Neural crest cell (in vitro differentiated cells): ENCODE data around the gene KDF1. TPM values are rescaled to one million over a fixed set of nuclear protein-coding genes. Genes with fewer than 3 reads are reported as not detected.

Experiments used
- DNase-seq: peaks from one replicate; pipeline ENCODE4 v3.0.0; 2021; ENCODE audit warnings: low read depth, mixed read lengths, low spot score
- H3K27ac Mint-ChIP-seq: one replicate; pipeline ENCODE4 v1.8.0; 2021; ENCODE audit warnings: mild to moderate bottlenecking, mixed read lengths; ENCODE audit not compliant: unreplicated experiment
- H3K27me3 Mint-ChIP-seq: 2 replicates; pipeline ENCODE4 v1.8.0; 2021; ENCODE audit warnings: low read depth, mild to moderate bottlenecking, mixed read lengths
- H3K36me3 Mint-ChIP-seq: 2 replicates; pipeline ENCODE4 v1.8.0; 2021; ENCODE audit warnings: low read depth, mild to moderate bottlenecking, mixed read lengths
- H3K4me1 Mint-ChIP-seq: 2 replicates; pipeline ENCODE4 v1.8.0; 2021; ENCODE audit warnings: mixed read lengths
- H3K4me3 Mint-ChIP-seq: one replicate; pipeline ENCODE4 v1.8.0; 2021; ENCODE audit warnings: mild to moderate bottlenecking, mixed read lengths
- H3K9me3 Mint-ChIP-seq: 2 replicates; pipeline ENCODE4 v1.8.0; 2021; ENCODE audit warnings: mixed read lengths
- CTCF ChIP-seq: fragments of 200-600 bp; sonication (generic); conservative IDR thresholded peaks from 2 replicates; pipeline ENCODE4 v1.5.0; 2021; ENCODE audit warnings: antibody characterized with exemption, mild to moderate bottlenecking
- total RNA-seq: library from RNA; stranded (reverse); gene quantifications from 2 replicates; pipeline ENCODE4 v1.2.1, GENCODE V29; 2021

The KDF1 gene
- total RNA-seq, 1 donor from 2014 or later: not detected

DNA sequence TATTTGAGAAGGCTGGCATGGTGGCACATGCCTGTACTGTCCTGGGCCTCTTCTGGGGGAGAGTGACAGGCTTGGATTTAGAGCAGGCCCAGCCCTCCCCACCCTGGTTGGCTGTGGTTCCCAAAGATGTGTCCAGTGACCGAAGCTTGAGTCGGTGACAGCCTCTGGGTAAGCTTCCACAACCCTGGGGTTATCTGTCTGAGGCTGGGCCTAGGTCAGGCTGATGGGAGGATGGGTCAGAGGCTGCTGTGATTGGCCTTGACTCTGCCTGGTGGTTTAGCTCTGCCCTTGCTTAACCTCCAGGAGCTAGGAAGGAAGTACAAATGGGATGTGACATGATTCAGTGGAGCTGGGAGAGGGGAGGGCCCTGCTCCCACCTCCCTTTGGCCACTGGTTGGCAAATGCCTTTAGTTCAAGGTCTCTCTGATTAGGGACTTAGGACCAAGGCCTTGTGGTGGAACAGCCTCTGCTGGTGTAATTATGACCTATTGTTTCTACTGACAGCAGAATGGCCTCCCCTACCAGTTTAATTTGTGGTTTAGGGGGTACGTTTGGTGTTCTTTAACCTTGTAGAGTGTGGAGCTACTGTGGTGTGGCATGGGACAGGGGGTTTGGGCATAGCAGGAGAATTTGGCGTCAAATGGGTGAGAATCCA is 22.1 kb downstream of the KDF1 start:
- Mint-ChIP-seq H3K27me3 (no peaks in the 10 kb centered on the region), H3K27ac (peak overlapping the region; percentile 35), H3K4me1 (no peaks in the 10 kb centered on the region), H3K36me3 (peaks cover 21% of the 10 kb centered on the region), H3K9me3 (no peaks in the 10 kb centered on the region), H3K4me3 (no peak overlapping the region)
- TF ChIP-seq CTCF: no peak
- no peak for DNase-seq

- H3K36me3 Mint-ChIP-seq: peaks cover 19% of the 10 kb centered on the region
These were observed 23.4 kb downstream of the KDF1 start for GRCh38 chr1:26936823-26937222.

DNA sequence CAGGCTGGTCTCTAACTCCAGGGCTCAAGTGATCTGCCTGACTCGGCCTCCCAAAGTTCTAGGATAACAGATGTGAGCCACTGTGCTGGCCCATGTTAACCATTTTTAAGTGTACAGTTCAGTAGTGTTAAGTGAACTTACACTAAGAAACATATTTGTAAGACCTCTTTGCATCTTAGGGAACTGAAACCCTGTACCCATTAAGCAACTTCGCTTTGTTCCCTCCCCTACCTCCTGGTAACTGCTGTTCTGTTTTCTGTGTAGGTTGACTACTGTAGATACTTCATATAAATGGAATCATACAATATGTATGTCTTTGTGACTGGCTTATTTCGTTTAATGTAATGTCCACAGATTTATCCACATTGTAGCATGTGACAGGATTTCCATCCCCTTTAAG is 27.7 kb downstream of the KDF1 start:
- Mint-ChIP-seq H3K9me3 (no peaks in the 10 kb centered on the region), H3K4me1 (no peaks in the 10 kb centered on the region), H3K27ac (no peak overlapping the region), H3K36me3 (peaks cover 29% of the 10 kb centered on the region), H3K4me3 (no peak overlapping the region), H3K27me3 (no peaks in the 10 kb centered on the region)
- no peak for TF ChIP-seq CTCF
- DNase-seq: no peak

More at GRCh38 chr1:26936823-26937222, 23.4 kb downstream of the KDF1 start:
- H3K9me3 Mint-ChIP-seq: no peaks in the 10 kb centered on the region
- H3K4me3 Mint-ChIP-seq: no peak overlapping the region
- no peak for DNase-seq
- H3K4me1 Mint-ChIP-seq: no peaks in the 10 kb centered on the region
- TF ChIP-seq CTCF: no peak
- no peaks in the 10 kb centered on the region for H3K27me3 Mint-ChIP-seq
- peak overlapping the region; percentile 35 for H3K27ac Mint-ChIP-seq

- peak overlapping the region; percentile 90 for H3K4me3 Mint-ChIP-seq
These were observed 36.6 kb downstream of the KDF1 start for GRCh38 chr1:26923711-26924110.

GRCh38 chr1:26922901-26923300 is 37.4 kb downstream of the KDF1 start:
- Mint-ChIP-seq H3K9me3 (peaks cover 3% of the 10 kb centered on the region), H3K36me3 (peaks cover 15% of the 10 kb centered on the region), H3K27ac (no peak overlapping the region), H3K27me3 (no peaks in the 10 kb centered on the region), H3K4me3 (peak overlapping the region; percentile 90), H3K4me1 (peaks cover 29% of the 10 kb centered on the region)
- DNase-seq: no peak
- no peak for TF ChIP-seq CTCF

More at GRCh38 chr1:26923711-26924110, 36.6 kb downstream of the KDF1 start:
- Mint-ChIP-seq H3K4me1 (peaks cover 29% of the 10 kb centered on the region), H3K27ac (no peak overlapping the region), H3K36me3 (peaks cover 22% of the 10 kb centered on the region), H3K9me3 (peaks cover 3% of the 10 kb centered on the region), H3K27me3 (no peaks in the 10 kb centered on the region)
- no peak for DNase-seq
- TF ChIP-seq CTCF: no peak
